PC-9 (cell line): ENCODE measurements around the gene WWC2. TPM values are rescaled to one million over a fixed set of nuclear protein-coding genes. Genes with fewer than 3 reads are reported as not detected.

Source experiments
- BruUV-seq: library from RNA; stranded (reverse); fragments of 400-500 nt; replicated peaks from 2 replicates; lab custom pipeline; 2021; lab: Mats Ljungman, UMichigan
- CTCF ChIA-PET: fragments of 300-600 bp; sonication (Branson Sonifier 250); formaldehyde crosslinking; loops from one replicate; lab custom pipeline; 2022; ENCODE audit warnings: antibody characterized with exemption; lab: Charles Lee
- POLR2A ChIA-PET: fragments of 300-600 bp; sonication (Branson Sonifier 250); formaldehyde crosslinking; loops from one replicate; lab custom pipeline; 2022; ENCODE audit warnings: antibody characterized with exemption; ENCODE audit not compliant: unreplicated experiment; lab: Charles Lee
- DNase-seq, 2 experiments: peaks; one replicate each; pipeline versions ENCODE4 v3.0.0 to v3.0.0-alpha.2; 2015 to 2022; ENCODE audit warnings: mixed read lengths in 1 of 2
- H2AFZ ChIP-seq: fragments of 200-600 bp; sonication (generic); 2 replicates; pipeline ENCODE4 v1.8.1; 2017; ENCODE audit warnings: antibody characterized with exemption
- H3F3A ChIP-seq: fragments of 200-600 bp; sonication (generic); 2 replicates; pipeline ENCODE4 v1.8.1; 2017; ENCODE audit warnings: antibody characterized with exemption, mild to moderate bottlenecking, low read depth; ENCODE audit not compliant: insufficient read depth
- H3K27ac ChIP-seq: fragments of 200-600 bp; sonication (generic); 2 replicates; pipeline ENCODE4 v1.6.1; 2016; ENCODE audit warnings: mixed run types
- H3K27me3 ChIP-seq: fragments of 200-600 bp; sonication (generic); 2 replicates; pipeline ENCODE4 v1.6.1; 2016; ENCODE audit warnings: low read depth, mixed run types; ENCODE audit not compliant: insufficient read depth
- H3K36me3 ChIP-seq: fragments of 200-600 bp; sonication (generic); 2 replicates; pipeline ENCODE4 v1.6.1; 2016; ENCODE audit warnings: low read depth, mixed run types
- H3K4me1 ChIP-seq: fragments of 200-600 bp; sonication (generic); replicated peaks from 2 replicates; pipeline ENCODE4 v1.6.1; 2016; ENCODE audit warnings: mixed run types; ENCODE audit not compliant: insufficient read depth
- H3K4me2 ChIP-seq: fragments of 200-600 bp; sonication (generic); 2 replicates; pipeline ENCODE4 v1.6.1; 2017; ENCODE audit warnings: mixed run types
- H3K4me3 ChIP-seq: fragments of 200-600 bp; sonication (generic); 2 replicates; pipeline ENCODE4 v1.6.1; 2016; ENCODE audit warnings: mixed run types
- H3K79me2 ChIP-seq: fragments of 200-600 bp; sonication (generic); 2 replicates; pipeline ENCODE4 v1.6.1; 2017; ENCODE audit warnings: low read depth, mixed run types
- H3K9me2 ChIP-seq: fragments of 200-600 bp; sonication (generic); 2 replicates; pipeline ENCODE4 v1.8.1; 2017; ENCODE audit warnings: mild to moderate bottlenecking; ENCODE audit not compliant: insufficient read depth
- H3K9me3 ChIP-seq: fragments of 200-600 bp; sonication (generic); 2 replicates; pipeline ENCODE4 v1.8.1; 2016; ENCODE audit warnings: low read depth; ENCODE audit not compliant: insufficient read depth
- H4K20me1 ChIP-seq: fragments of 200-600 bp; sonication (generic); 2 replicates; pipeline ENCODE4 v1.8.1; 2017; ENCODE audit not compliant: insufficient read depth
- EZH2 ChIP-seq: fragments of 200-600 bp; sonication (generic); IDR thresholded peaks from 2 replicates; pipeline ENCODE4 v1.8.0; 2017; ENCODE audit warnings: antibody characterized with exemption, low read depth
- intact Hi-C: fragments of 100-400 bp; cut with micrococcal nuclease; formaldehyde crosslinking; loops from one replicate; pipeline ENCODE4 v1.10.0; 2022; ENCODE audit not compliant: unreplicated experiment
- total RNA-seq: library from RNA; stranded (reverse); gene quantifications from 2 replicates; pipeline ENCODE4 v1.2.3, GENCODE V29; 2021
- TF ChIP-seq, protein P1 (sequence below): fragments of 200-600 bp; sonication (generic); conservative IDR thresholded peaks from 2 replicates; pipeline ENCODE4 v1.6.1; 2017; ENCODE audit warnings: mixed run types, antibody characterized with exemption, mild to moderate bottlenecking, moderate library complexity

Gene WWC2
- total RNA-seq, 1 experiment from 2014 or later = 42.3 TPM

DNA sequence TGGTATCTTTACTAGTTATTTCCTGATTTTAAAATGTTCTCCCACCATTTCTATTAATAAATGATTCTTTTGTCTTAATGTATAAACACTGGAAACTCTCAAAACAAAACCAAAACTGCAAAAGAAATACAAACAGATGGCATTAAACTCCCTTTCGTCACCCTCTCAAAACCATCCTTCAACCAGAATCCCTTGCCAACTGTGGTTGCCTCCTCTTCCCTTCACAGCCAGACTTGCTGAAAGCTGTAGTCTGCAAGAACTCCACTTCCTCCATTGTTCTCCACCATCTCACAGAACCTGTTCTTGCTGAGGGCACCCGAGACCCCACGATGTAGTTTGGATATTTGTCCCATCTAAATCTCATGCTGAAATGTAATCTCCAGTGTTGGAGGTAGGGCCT lies 96.5 kb downstream of the WWC2 start:
- H3K36me3 ChIP-seq = no peaks in the 10 kb centered on the region
- BruUV-seq = no TSS peak
- no peak for TF ChIP-seq EZH2
- TF ChIP-seq, protein P1, sequence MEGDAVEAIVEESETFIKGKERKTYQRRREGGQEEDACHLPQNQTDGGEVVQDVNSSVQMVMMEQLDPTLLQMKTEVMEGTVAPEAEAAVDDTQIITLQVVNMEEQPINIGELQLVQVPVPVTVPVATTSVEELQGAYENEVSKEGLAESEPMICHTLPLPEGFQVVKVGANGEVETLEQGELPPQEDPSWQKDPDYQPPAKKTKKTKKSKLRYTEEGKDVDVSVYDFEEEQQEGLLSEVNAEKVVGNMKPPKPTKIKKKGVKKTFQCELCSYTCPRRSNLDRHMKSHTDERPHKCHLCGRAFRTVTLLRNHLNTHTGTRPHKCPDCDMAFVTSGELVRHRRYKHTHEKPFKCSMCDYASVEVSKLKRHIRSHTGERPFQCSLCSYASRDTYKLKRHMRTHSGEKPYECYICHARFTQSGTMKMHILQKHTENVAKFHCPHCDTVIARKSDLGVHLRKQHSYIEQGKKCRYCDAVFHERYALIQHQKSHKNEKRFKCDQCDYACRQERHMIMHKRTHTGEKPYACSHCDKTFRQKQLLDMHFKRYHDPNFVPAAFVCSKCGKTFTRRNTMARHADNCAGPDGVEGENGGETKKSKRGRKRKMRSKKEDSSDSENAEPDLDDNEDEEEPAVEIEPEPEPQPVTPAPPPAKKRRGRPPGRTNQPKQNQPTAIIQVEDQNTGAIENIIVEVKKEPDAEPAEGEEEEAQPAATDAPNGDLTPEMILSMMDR = no peak
- H3K27me3 ChIP-seq = no peaks in the 10 kb centered on the region
- POLR2A ChIA-PET = no interaction called here
- H2AFZ ChIP-seq = no peak overlapping the region
- DNase-seq = no peak
- CTCF ChIA-PET = no interaction called here
- H3K4me2 ChIP-seq = no peak overlapping the region
- peaks cover 1% of the 10 kb centered on the region; the same call in 1 of the 2 replicates for H3F3A ChIP-seq
- no peak overlapping the region for H3K27ac ChIP-seq
- H3K79me2 ChIP-seq = no peaks in the 10 kb centered on the region
- no peaks in the 10 kb centered on the region for H4K20me1 ChIP-seq
- H3K4me1 ChIP-seq = peaks cover 11% of the 10 kb centered on the region
- no peak overlapping the region for H3K4me3 ChIP-seq
- H3K9me3 ChIP-seq = no peaks in the 10 kb centered on the region
- intact Hi-C loops = no loop called here
- H3K9me2 ChIP-seq = no peaks in the 10 kb centered on the region

- no peaks in the 10 kb centered on the region for H3K36me3 ChIP-seq
- DNase-seq = no peak
- H3K4me2 ChIP-seq = no peak overlapping the region
- H3K9me2 ChIP-seq = no peaks in the 10 kb centered on the region
- BruUV-seq = no TSS peak
- H3K4me1 ChIP-seq = peaks cover 25% of the 10 kb centered on the region
- no peaks in the 10 kb centered on the region for H3K9me3 ChIP-seq
- H2AFZ ChIP-seq = no peak overlapping the region
- intact Hi-C loops = no loop called here
- ChIA-PET POLR2A (no interaction called here), CTCF (no interaction called here)
- no peaks in the 10 kb centered on the region for H3K27me3 ChIP-seq
- peaks cover 12% of the 10 kb centered on the region; the same call in 1 of the 2 replicates for H3F3A ChIP-seq
- no peak overlapping the region for H3K27ac ChIP-seq
- no peaks in the 10 kb centered on the region for H3K79me2 ChIP-seq
- H3K4me3 ChIP-seq = no peak overlapping the region
- no peak for TF ChIP-seq EZH2
- TF ChIP-seq, protein P1 = no peak
- no peaks in the 10 kb centered on the region for H4K20me1 ChIP-seq
These were observed 98.1 kb downstream of the WWC2 start for GRCh38 chr4:183197140-183197539.

GRCh38 chr4:183200453-183200852 lies 101.4 kb downstream of the WWC2 start:
- Histone ChIP-seq H3K36me3 (no peaks in the 10 kb centered on the region), H3K4me3 (no peak overlapping the region), H2AFZ (no peak overlapping the region), H3K9me3 (no peaks in the 10 kb centered on the region), H3K4me2 (peak overlapping the region; percentile 53), H3K4me1 (peaks cover 34% of the 10 kb centered on the region), H3K27me3 (no peaks in the 10 kb centered on the region), H3K9me2 (no peaks in the 10 kb centered on the region), H3K27ac (peak overlapping the region; percentile 65), H3K79me2 (no peaks in the 10 kb centered on the region), H3F3A (peaks cover 12% of the 10 kb centered on the region; the same call in 1 of the 2 replicates), H4K20me1 (no peaks in the 10 kb centered on the region)
- TF ChIP-seq EZH2 = no peak
- TF ChIP-seq, protein P1 = no peak
- DNase-seq = peak; percentile 64 to 70
- intact Hi-C loops = loop anchor here (2.0 to 5.0 kb wide), 2 partner anchors 40 to 83 kb away; no protein-coding TSS in a partner anchor
- ChIA-PET POLR2A (interaction anchor here (0.6 kb wide), 1 partner anchor 52 kb away, joined by 3 read pairs; no protein-coding TSS in a partner anchor), CTCF (no interaction called here)
- no TSS peak for BruUV-seq
